ENCODE measurements around the gene FH. TPM values are rescaled to one million over a fixed set of nuclear protein-coding genes. Genes with fewer than 3 reads are reported as not detected.

Gene FH
- total RNA-seq, 1 experiment from 2014 or later, result 58.3 TPM

- Histone ChIP-seq H4K20me1 (ENCODE audit: insufficient read depth, low read depth, low read length) (no peaks in the 10 kb centered on the region), H3K9me3 (ENCODE audit: low read length) (no peaks in the 10 kb centered on the region), H3K4me3 (ENCODE audit: low read length) (no peak overlapping the region), H3K9ac (ENCODE audit: low read length) (no peak overlapping the region), H3K36me3 (ENCODE audit: insufficient read depth, low read length) (no peaks in the 10 kb centered on the region), H3K27me3 (ENCODE audit: low read length) (no peaks in the 10 kb centered on the region), H3K27ac (ENCODE audit: low read length) (no peak overlapping the region), H3K4me1 (ENCODE audit: low read length) (no peaks in the 10 kb centered on the region), H3K4me2 (ENCODE audit: low read depth, low read length, poor library complexity, severe bottlenecking) (no peak overlapping the region), H3K79me2 (ENCODE audit: low read length) (no peaks in the 10 kb centered on the region), H2AFZ (ENCODE audit: low read length) (no peak overlapping the region), H3K9me2 (replicated peaks; ENCODE audit: insufficient read depth, low read length) (no peaks in the 10 kb centered on the region)
- DNase-seq, result no peak
These were observed 57.2 kb downstream of the FH start for GRCh38 chr1:241462391-241462790.

DNA sequence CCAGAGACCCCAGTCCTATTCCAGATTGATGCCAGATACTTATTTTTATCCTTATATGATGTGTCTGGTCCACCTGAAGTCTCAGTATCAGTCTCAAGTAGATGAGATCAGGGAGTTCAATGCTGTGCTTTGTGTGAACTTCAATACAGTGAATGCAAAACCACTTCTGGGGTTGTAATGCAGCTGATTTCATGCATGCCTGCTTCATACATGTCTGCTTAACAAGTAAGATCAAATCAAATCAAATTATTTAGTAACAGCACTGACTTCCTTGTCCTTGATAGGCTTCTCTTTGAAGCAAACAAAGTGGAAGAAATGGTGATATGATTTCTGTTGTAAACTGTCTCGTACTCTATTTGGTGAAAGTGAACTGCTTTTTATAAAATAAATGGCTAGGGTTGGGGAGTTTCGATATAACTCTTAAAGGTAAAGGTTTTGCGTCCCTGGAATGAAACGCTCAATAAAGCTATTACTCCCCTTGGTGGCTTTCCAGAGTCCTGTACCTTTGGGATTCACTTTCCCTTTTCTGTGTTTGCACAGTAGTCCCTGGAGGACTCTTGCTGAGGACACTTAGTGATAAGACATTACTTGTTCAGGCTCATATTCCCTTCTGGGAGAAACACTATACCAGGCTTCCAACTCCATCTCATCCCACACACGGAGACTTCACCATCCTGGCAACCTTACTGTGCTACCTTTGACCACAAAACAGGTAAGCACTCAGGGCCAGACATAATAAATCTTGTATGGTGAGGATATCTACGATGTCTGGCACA is 59.3 kb downstream of the FH start:
- H3K27me3 ChIP-seq (ENCODE audit: low read length), result no peaks in the 10 kb centered on the region
- no peak overlapping the region for H3K4me2 ChIP-seq (ENCODE audit: low read depth, low read length, poor library complexity, severe bottlenecking)
- no peak overlapping the region for H3K4me3 ChIP-seq (ENCODE audit: low read length)
- H3K4me1 ChIP-seq (ENCODE audit: low read length), result no peaks in the 10 kb centered on the region
- no peak overlapping the region for H2AFZ ChIP-seq (ENCODE audit: low read length)
- no peak overlapping the region for H3K27ac ChIP-seq (ENCODE audit: low read length)
- no peak overlapping the region for H3K9ac ChIP-seq (ENCODE audit: low read length)
- H3K79me2 ChIP-seq (ENCODE audit: low read length), result no peaks in the 10 kb centered on the region
- no peaks in the 10 kb centered on the region for H3K9me3 ChIP-seq (ENCODE audit: low read length)
- H3K36me3 ChIP-seq (ENCODE audit: insufficient read depth, low read length), result no peaks in the 10 kb centered on the region
- no peaks in the 10 kb centered on the region for H4K20me1 ChIP-seq (ENCODE audit: insufficient read depth, low read depth, low read length)
- no peaks in the 10 kb centered on the region for H3K9me2 ChIP-seq (replicated peaks; ENCODE audit: insufficient read depth, low read length)
- DNase-seq, result no peak

DNA sequence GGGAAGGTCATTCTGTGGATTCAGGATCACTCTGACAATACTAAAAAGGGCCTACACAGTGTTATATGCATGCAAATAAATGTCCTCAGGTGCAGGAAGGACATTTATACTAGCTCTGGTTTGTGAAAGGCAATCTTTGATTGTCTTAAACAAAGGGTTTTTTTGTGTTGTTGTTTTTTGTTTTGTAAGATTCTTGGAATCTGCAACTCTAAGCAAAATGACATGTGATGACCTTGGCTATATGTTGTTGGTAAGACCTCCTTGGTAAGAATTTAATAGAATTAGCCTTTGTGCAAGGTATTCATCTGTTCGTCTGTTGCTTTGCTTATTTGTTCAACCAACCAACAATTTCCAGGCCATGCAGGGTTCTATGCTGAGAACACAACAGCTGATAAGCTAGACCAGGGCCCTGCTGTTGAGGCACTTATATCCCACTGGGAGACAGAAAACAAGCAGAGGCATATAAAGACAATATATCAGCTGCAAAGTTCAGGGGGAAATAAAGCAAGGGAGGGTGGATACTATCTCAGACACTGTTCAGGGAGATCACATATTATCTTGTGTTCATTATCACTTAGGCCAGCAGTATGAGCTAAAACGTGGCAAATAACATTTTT is 60.3 kb downstream of the FH start:
- Histone ChIP-seq H4K20me1 (ENCODE audit: insufficient read depth, low read depth, low read length) (no peaks in the 10 kb centered on the region), H3K9me2 (replicated peaks; ENCODE audit: insufficient read depth, low read length) (no peaks in the 10 kb centered on the region), H2AFZ (ENCODE audit: low read length) (no peak overlapping the region), H3K9me3 (ENCODE audit: low read length) (no peaks in the 10 kb centered on the region), H3K4me1 (ENCODE audit: low read length) (no peaks in the 10 kb centered on the region), H3K27me3 (ENCODE audit: low read length) (no peaks in the 10 kb centered on the region), H3K4me2 (ENCODE audit: low read depth, low read length, poor library complexity, severe bottlenecking) (no peak overlapping the region), H3K4me3 (ENCODE audit: low read length) (no peak overlapping the region), H3K79me2 (ENCODE audit: low read length) (no peaks in the 10 kb centered on the region), H3K36me3 (ENCODE audit: insufficient read depth, low read length) (no peaks in the 10 kb centered on the region), H3K27ac (ENCODE audit: low read length) (no peak overlapping the region), H3K9ac (ENCODE audit: low read length) (no peak overlapping the region)
- no peak for DNase-seq

GRCh38 chr1:241457421-241457820 is 62.1 kb downstream of the FH start:
- H3K79me2 ChIP-seq (ENCODE audit: low read length), result no peaks in the 10 kb centered on the region
- no peaks in the 10 kb centered on the region for H3K36me3 ChIP-seq (ENCODE audit: insufficient read depth, low read length)
- H4K20me1 ChIP-seq (ENCODE audit: insufficient read depth, low read depth, low read length), result no peaks in the 10 kb centered on the region
- H3K9ac ChIP-seq (ENCODE audit: low read length), result no peak overlapping the region
- H3K9me3 ChIP-seq (ENCODE audit: low read length), result no peaks in the 10 kb centered on the region
- no peak overlapping the region for H3K4me3 ChIP-seq (ENCODE audit: low read length)
- H3K9me2 ChIP-seq (replicated peaks; ENCODE audit: insufficient read depth, low read length), result no peaks in the 10 kb centered on the region
- no peaks in the 10 kb centered on the region for H3K27me3 ChIP-seq (ENCODE audit: low read length)
- no peak overlapping the region for H3K4me2 ChIP-seq (ENCODE audit: low read depth, low read length, poor library complexity, severe bottlenecking)
- no peaks in the 10 kb centered on the region for H3K4me1 ChIP-seq (ENCODE audit: low read length)
- no peak overlapping the region for H3K27ac ChIP-seq (ENCODE audit: low read length)
- no peak overlapping the region for H2AFZ ChIP-seq (ENCODE audit: low read length)
- DNase-seq, result no peak

DNA sequence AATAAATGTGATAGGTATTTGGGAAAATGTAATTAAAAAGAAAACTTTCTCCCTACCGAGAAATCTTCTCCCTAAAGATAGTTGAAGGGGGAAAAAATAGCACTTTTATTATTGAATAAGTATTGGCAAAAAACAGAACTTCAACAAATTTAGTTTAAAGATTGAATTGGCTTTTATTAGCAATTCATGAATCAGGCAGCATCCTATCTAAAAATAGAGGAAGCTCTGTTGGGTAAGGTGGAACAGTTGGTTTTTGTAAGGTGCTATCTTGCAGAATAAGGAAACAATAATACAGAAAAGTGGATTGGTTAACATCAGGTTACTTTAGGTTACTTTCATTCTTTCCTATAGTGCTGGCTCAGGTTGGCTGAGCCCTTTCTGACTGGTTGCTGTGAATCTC is 62.8 kb downstream of the FH start:
- no peak overlapping the region for H3K4me2 ChIP-seq (ENCODE audit: low read depth, low read length, poor library complexity, severe bottlenecking)
- H4K20me1 ChIP-seq (ENCODE audit: insufficient read depth, low read depth, low read length), result no peaks in the 10 kb centered on the region
- H3K9me2 ChIP-seq (replicated peaks; ENCODE audit: insufficient read depth, low read length), result no peaks in the 10 kb centered on the region
- no peaks in the 10 kb centered on the region for H3K79me2 ChIP-seq (ENCODE audit: low read length)
- no peaks in the 10 kb centered on the region for H3K27me3 ChIP-seq (ENCODE audit: low read length)
- no peak overlapping the region for H2AFZ ChIP-seq (ENCODE audit: low read length)
- no peaks in the 10 kb centered on the region for H3K4me1 ChIP-seq (ENCODE audit: low read length)
- H3K27ac ChIP-seq (ENCODE audit: low read length), result no peak overlapping the region
- no peak overlapping the region for H3K4me3 ChIP-seq (ENCODE audit: low read length)
- no peaks in the 10 kb centered on the region for H3K36me3 ChIP-seq (ENCODE audit: insufficient read depth, low read length)
- no peak overlapping the region for H3K9ac ChIP-seq (ENCODE audit: low read length)
- DNase-seq, result no peak
- no peaks in the 10 kb centered on the region for H3K9me3 ChIP-seq (ENCODE audit: low read length)

- Histone ChIP-seq H3K9me2 (replicated peaks; ENCODE audit: insufficient read depth, low read length) (no peaks in the 10 kb centered on the region), H2AFZ (ENCODE audit: low read length) (no peak overlapping the region), H3K9ac (ENCODE audit: low read length) (no peak overlapping the region), H3K79me2 (ENCODE audit: low read length) (no peaks in the 10 kb centered on the region), H3K36me3 (ENCODE audit: insufficient read depth, low read length) (no peaks in the 10 kb centered on the region), H3K4me2 (ENCODE audit: low read depth, low read length, poor library complexity, severe bottlenecking) (no peak overlapping the region), H4K20me1 (ENCODE audit: insufficient read depth, low read depth, low read length) (no peaks in the 10 kb centered on the region), H3K4me1 (ENCODE audit: low read length) (no peaks in the 10 kb centered on the region), H3K4me3 (ENCODE audit: low read length) (no peak overlapping the region), H3K27me3 (ENCODE audit: low read length) (no peaks in the 10 kb centered on the region), H3K9me3 (ENCODE audit: low read length) (no peaks in the 10 kb centered on the region), H3K27ac (ENCODE audit: low read length) (no peak overlapping the region)
- no peak for DNase-seq
These were observed 65.8 kb downstream of the FH start for GRCh38 chr1:241453732-241454131.

DNA sequence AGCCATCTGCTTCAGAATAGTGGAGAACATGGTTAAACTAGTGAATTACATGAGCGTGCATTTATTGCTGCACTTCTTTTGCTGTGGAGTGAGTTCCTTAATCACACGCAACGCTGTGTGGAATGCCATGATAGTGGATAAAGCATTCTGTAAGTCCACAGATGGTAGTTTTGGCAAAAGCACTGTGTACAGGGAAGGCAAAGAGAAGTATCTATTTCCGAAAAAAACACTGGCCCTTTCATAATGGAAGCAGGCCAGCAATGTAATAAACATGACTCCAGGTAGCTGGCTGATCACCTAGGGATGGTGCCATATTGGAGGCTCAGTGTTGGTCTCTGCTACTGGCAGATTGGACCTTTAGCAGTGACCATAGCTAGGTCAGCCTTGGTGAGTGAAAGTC is 67.6 kb downstream of the FH start:
- Histone ChIP-seq H3K4me2 (ENCODE audit: low read depth, low read length, poor library complexity, severe bottlenecking) (no peak overlapping the region), H4K20me1 (ENCODE audit: insufficient read depth, low read depth, low read length) (no peaks in the 10 kb centered on the region), H2AFZ (ENCODE audit: low read length) (no peak overlapping the region), H3K4me1 (ENCODE audit: low read length) (no peaks in the 10 kb centered on the region), H3K36me3 (ENCODE audit: insufficient read depth, low read length) (no peaks in the 10 kb centered on the region), H3K9me3 (ENCODE audit: low read length) (no peaks in the 10 kb centered on the region), H3K27ac (ENCODE audit: low read length) (no peak overlapping the region), H3K9me2 (replicated peaks; ENCODE audit: insufficient read depth, low read length) (no peaks in the 10 kb centered on the region), H3K27me3 (ENCODE audit: low read length) (no peaks in the 10 kb centered on the region), H3K9ac (ENCODE audit: low read length) (no peak overlapping the region), H3K4me3 (ENCODE audit: low read length) (no peak overlapping the region), H3K79me2 (ENCODE audit: low read length) (no peaks in the 10 kb centered on the region)
- no peak for DNase-seq

Measured in Karpas-422 (cell line).